NCI-H524 treated with DMSO at 0.1 percent for 48 hours (cell line): Measurements from ENCODE around the gene PUM2.

ENCODE experiments used
- DNase-seq: peaks from one replicate; lab custom pipeline; 2025; lab: John Stamatoyannopoulos, UW

PUM2 gene

DNA sequence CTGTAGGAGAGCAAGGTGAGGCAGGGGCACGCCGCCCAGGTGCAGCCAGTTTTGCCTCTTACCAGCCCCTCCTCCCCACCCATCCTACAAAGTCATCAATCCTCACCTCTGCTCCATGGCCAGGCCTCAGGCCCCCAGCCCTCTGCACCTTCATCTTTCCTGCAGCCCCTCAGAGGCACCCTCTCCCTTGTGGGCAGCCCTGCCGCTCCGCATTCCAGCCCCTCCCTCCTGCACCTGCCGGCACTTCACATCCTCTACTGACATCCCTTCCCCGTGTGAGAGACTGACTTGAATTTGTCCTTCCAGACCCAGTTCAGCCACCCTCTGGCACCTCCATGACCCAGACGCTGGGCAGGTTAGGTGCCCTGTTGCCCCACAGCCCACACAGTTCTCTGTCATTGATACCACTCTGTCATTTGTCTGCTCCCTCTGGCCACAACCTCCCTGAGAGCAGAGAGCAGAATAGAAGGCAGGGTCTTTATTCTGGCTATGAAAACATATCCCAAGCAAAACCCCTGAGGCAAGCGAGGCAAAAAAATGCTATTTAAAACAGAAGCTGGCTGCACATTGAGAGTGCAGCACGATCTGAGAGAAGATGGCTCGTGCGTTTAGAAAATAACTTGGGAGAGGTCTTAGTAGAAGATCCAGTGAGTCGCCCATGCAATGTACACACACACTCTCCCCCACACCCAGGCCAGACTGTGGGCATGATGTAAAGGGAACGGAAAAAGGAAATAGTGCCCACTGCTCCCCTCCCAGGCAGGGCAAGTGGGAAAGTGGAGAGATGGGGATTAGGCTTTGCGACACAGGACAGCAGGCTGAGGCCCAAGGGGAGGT lies 151.6 kb downstream of the PUM2 start:
- DNase-seq: no peak
